Measurements from ENCODE around the gene GP1BB. TPM values are rescaled to one million over a fixed set of nuclear protein-coding genes. Genes with fewer than 3 reads are reported as not detected.

Gene GP1BB
- total RNA-seq, 2 donors from 2014 or later, result 0.48 to 0.62 TPM

GRCh38 chr22:19739911-19740449, 16.6 kb downstream of the GP1BB start:
- Mint-ChIP-seq H3K4me3 (no peak overlapping the region), H3K27ac (no peak overlapping the region), H3K4me1 (no peaks in the 10 kb centered on the region), H3K27me3 (ENCODE audit: insufficient read depth) (no peaks in the 10 kb centered on the region), H3K9me3 (no peaks in the 10 kb centered on the region), H3K36me3 (ENCODE audit: low read depth) (no peaks in the 10 kb centered on the region)
- no peak overlapping the region for H3K27ac ChIP-seq (ENCODE audit: low read depth, low read length)
- no peaks in the 10 kb centered on the region for H3K9me3 ChIP-seq (ENCODE audit: control insufficient read depth, low read length)
- H3K36me3 ChIP-seq (ENCODE audit: control insufficient read depth, insufficient read depth, low read length), result no peaks in the 10 kb centered on the region
- no peak for DNase-seq
- H3K4me1 ChIP-seq (ENCODE audit: control insufficient read depth, insufficient read depth, low read length), result peaks cover 4% of the 10 kb centered on the region
- H3K9ac ChIP-seq (ENCODE audit: extremely low read depth, low read length, poor library complexity, severe bottlenecking), result no peak overlapping the region
- WGBS, 2 experiments (ENCODE audit: insufficient coverage in 1 of 2, insufficient read length in 1 of 2), result 90 to 100% methylated on average over 3 to 7 of the region's 7 CpGs
- TF ChIP-seq CTCF (conservative IDR thresholded peaks at IDR 0.05), result no peak
- H3K4me3 ChIP-seq (ENCODE audit: low read length), result no peak overlapping the region
- no peaks in the 10 kb centered on the region for H3K27me3 ChIP-seq (ENCODE audit: control insufficient read depth, insufficient read depth, low read length, poor library complexity, severe bottlenecking)

GRCh38 chr22:19740586-19740985, 17.2 kb downstream of the GP1BB start:
- no peaks in the 10 kb centered on the region for H3K9me3 Mint-ChIP-seq
- H3K36me3 Mint-ChIP-seq (ENCODE audit: low read depth), result no peaks in the 10 kb centered on the region
- no peak overlapping the region for H3K4me3 Mint-ChIP-seq
- WGBS, 2 experiments (ENCODE audit: insufficient coverage in 1 of 2, insufficient read length in 1 of 2), result 86 to 90% methylated on average over 8 to 15 of the region's 15 CpGs
- Histone ChIP-seq H3K4me1 (ENCODE audit: control insufficient read depth, insufficient read depth, low read length) (peaks cover 4% of the 10 kb centered on the region), H3K4me3 (ENCODE audit: low read length) (no peak overlapping the region), H3K9me3 (ENCODE audit: control insufficient read depth, low read length) (no peaks in the 10 kb centered on the region), H3K36me3 (ENCODE audit: control insufficient read depth, insufficient read depth, low read length) (no peaks in the 10 kb centered on the region), H3K27me3 (ENCODE audit: control insufficient read depth, insufficient read depth, low read length, poor library complexity, severe bottlenecking) (no peaks in the 10 kb centered on the region), H3K27ac (ENCODE audit: low read depth, low read length) (no peak overlapping the region), H3K9ac (ENCODE audit: extremely low read depth, low read length, poor library complexity, severe bottlenecking) (no peak overlapping the region)
- DNase-seq, result no peak
- no peaks in the 10 kb centered on the region for H3K4me1 Mint-ChIP-seq
- H3K27me3 Mint-ChIP-seq (ENCODE audit: insufficient read depth), result no peaks in the 10 kb centered on the region
- no peak overlapping the region for H3K27ac Mint-ChIP-seq
- no peak for TF ChIP-seq CTCF (conservative IDR thresholded peaks at IDR 0.05)

- 82 to 89% methylated on average over 2 to 7 of the region's 7 CpGs for WGBS, 2 experiments (ENCODE audit: insufficient coverage in 1 of 2, insufficient read length in 1 of 2)
- Mint-ChIP-seq H3K36me3 (ENCODE audit: low read depth) (no peaks in the 10 kb centered on the region), H3K4me3 (no peak overlapping the region), H3K9me3 (no peaks in the 10 kb centered on the region), H3K4me1 (no peaks in the 10 kb centered on the region), H3K27ac (no peak overlapping the region), H3K27me3 (ENCODE audit: insufficient read depth) (no peaks in the 10 kb centered on the region)
- Histone ChIP-seq H3K27ac (ENCODE audit: low read depth, low read length) (no peak overlapping the region), H3K9me3 (ENCODE audit: control insufficient read depth, low read length) (no peaks in the 10 kb centered on the region), H3K4me1 (ENCODE audit: control insufficient read depth, insufficient read depth, low read length) (peaks cover 4% of the 10 kb centered on the region), H3K36me3 (ENCODE audit: control insufficient read depth, insufficient read depth, low read length) (no peaks in the 10 kb centered on the region), H3K4me3 (ENCODE audit: low read length) (no peak overlapping the region), H3K27me3 (ENCODE audit: control insufficient read depth, insufficient read depth, low read length, poor library complexity, severe bottlenecking) (no peaks in the 10 kb centered on the region), H3K9ac (ENCODE audit: extremely low read depth, low read length, poor library complexity, severe bottlenecking) (no peak overlapping the region)
- no peak for TF ChIP-seq CTCF (conservative IDR thresholded peaks at IDR 0.05)
- no peak for DNase-seq
These were observed 17.7 kb downstream of the GP1BB start for GRCh38 chr22:19741053-19741452.
